GM18861 (cell line): ENCODE data around the gene RELL2.

Experiments
- ATAC-seq: cut with Tn5 transposase; IDR thresholded peaks from one replicate; pipeline ENCODE4 v1.9.1; 2021; ENCODE audit not compliant: unreplicated experiment

The RELL2 gene

DNA sequence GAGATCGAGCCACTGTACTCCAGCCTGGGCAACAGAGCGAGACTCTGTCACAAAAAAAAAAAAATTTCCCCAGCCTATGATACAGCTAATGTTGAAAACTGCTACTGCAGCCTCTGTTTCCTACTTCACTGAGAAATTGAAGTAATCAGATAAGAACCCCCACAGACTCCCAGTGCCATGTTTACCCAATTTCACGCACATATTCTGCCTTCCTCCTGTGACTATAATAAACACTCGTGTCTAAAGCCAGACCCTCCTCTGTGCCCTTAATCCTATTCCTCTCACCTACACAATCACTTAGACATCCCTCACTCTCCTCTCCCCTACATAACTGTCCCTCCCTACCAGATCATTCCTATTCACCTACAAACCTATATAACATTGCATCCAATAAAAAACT lies 38.9 kb downstream of the RELL2 start:
- ATAC-seq = no peak

- no peak for ATAC-seq
Observed at GRCh38 chr5:141677415-141677814, 40.6 kb downstream of the RELL2 start.

DNA sequence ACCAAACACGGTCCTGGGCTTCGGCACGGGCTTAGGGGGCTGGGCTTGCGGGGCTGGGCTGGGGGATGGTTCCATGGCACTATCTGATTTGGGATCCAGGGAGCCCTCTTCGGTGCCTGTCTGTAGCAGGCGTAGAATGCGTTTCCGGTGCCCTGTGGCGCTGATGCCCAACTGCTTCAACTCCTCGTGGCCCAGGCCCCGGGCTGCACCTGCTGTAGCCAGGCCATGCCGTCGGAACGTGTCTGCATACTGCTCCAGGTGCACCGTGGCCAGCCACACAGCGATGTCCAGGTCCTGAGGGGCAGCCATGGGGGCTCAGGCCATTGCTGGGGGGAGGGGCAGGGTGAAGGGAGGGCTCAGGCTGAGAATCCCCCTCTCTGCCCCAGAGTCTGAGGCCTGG lies 43.4 kb downstream of the RELL2 start:
- no peak for ATAC-seq

DNA sequence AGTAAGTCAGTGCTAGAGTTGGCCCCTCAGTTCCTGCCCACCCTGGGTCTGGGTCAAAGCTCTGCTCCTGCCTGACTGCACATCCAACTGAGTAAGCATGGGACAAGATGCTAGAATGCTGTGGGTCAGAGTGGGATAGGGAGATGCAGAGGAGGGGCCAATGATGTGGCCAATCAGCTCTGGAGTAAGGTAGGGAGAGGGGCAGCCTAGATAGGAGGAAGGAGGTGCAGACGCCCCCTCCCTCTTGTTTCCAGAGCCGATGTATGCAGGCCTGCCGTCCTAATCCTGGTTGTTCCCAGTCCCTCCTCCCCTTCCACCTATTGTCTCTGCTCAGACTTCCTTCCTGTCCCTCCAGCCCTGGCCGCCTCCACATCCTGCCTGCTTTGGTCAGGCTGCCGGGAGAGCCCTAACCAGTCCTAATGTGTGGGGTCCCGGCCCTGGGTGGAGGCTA lies 44.0 kb downstream of the RELL2 start:
- no peak for ATAC-seq

DNA sequence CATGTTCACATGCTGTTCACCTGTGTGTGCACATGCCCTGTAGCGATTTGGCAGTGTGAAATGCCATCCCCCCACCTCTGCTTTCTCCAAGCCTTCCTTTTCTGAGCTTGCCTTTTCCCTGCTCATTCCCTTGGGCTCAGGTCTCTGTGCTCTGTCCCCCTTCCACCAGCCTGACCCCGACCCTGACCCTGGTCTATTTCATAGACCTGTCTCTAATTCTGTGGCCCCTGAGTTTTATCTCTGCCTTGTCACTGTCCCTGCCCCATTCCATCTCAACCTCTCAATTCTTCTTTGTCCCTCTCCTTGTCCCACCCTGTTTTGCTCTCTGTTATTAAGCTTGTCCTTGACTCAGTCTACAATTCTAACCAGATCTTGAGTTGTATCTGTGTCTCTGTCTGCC lies 44.5 kb downstream of the RELL2 start:
- no peak for ATAC-seq

DNA sequence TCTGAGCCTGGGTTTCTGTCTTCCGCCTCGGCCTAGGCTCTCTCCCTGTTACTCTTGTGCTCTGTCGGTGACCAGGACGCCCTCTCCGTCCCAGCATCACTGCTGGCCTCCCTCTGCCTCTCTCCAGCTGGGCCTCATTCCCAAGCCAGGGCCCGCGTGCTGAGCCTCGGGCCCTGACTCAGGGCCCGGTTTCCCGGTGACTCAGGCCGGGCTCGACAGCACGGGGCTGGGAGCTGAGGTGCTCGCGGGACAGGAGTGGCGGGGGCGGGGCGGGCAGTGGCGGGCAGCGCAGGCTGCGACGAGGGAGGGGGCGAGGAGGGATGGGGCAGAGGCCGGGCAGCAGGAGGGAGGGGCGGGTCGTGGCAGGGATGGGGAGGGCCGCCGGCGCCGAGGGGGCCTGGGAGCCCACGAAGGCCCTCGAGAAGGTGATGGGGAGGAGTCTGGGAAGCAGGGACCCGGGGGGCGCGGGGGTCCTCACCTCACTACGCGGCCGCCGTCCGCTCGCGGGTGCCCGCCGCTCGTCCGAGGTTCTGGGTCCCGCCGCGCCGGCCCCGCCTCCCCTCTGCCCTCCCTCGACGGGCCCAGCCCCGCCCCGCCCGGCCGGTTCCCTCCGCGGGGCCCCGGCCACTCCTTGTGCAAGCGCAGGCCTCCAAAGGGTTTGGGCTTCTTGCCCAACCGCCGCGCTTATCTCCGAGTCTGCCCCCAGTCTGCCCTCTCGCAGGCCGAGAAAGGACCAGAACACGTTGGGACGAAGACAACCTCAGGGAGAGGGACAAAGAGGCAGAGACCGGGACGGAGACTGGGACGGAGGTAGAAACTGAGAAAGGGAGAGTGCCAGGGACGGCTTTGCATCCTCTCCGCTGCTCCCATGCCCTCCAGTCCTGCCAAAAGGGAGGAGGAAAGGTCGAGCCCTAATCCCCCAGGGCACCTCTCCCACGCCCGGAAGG lies 45.2 kb downstream of the RELL2 start, which contains the start of gene ARAP3:
TSS of gene ARAP3 (minus strand) at position 536 of the 947 bp plus-strand sequence. CDS start 1,744 bp downstream, outside the sequence.
- no peak for ATAC-seq

GRCh38 chr5:141683596-141684141 lies 46.9 kb downstream of the RELL2 start:
- no peak for ATAC-seq

DNA sequence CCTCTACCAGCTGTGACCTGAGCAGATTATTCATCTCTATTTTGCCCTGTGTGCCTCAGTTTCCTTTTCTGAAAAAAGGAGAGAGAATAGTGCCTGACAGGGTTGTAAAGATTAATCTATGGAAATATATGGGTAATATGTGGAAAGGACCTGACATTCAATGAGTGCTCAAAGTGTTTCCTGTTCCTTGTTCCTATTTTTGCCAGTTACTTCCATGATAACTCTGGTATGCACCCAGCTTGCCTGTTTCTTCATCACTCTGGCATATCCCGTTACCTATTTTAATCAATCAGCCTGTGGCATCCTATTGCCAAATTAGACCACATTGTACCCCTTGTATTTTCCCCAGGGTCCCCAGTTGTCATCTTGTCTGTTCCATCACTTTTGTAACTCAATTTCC lies 48.8 kb downstream of the RELL2 start:
- ATAC-seq = no peak

GRCh38 chr5:141686648-141687416 lies 50.0 kb downstream of the RELL2 start:
- ATAC-seq = no peak
